Measurements from ENCODE around the gene GSTCD. TPM values are rescaled to one million over a fixed set of nuclear protein-coding genes. Genes with fewer than 3 reads are reported as not detected.
"Not testable (repeated sequence)": the region's sequence is repeated elsewhere in the genome, so short reads cannot be mapped to it uniquely, and the experiment has no call there.

Gene GSTCD
- total RNA-seq, 2 experiments from 2014 or later, result 20.2 to 22.3 TPM

GRCh38 chr4:105715692-105716278 lies 7.2 kb downstream of the GSTCD start:
- peaks cover 14% of the 10 kb centered on the region for H4K20me1 ChIP-seq (ENCODE audit: insufficient read depth, low read length)
- no peak overlapping the region for H3K4me3 ChIP-seq (ENCODE audit: low read depth, low read length, poor library complexity, severe bottlenecking)
- peaks cover 22% of the 10 kb centered on the region for H3K36me3 ChIP-seq (ENCODE audit: insufficient read depth, low read length)
- ChIA-PET CTCF (ENCODE audit: unreplicated experiment) (no interaction called here), POLR2A (interaction anchor here (0.6 to 1.0 kb wide), 4 partner anchors 21 to 242 kb away, joined by 3 to 4 read pairs (median 3); partner anchors contain the start of gene PPA2)
- H3K4me1 ChIP-seq (ENCODE audit: insufficient read depth, low read length, poor library complexity, severe bottlenecking), result peaks cover 14% of the 10 kb centered on the region
- TF ChIP-seq EZH2phosphoT487 (IDR thresholded peaks at IDR 0.05; ENCODE audit: borderline replicate concordance, low read depth, low read length) (no peak), CTCF (conservative IDR thresholded peaks at IDR 0.05; ENCODE audit: low read length) (peak; percentile 90)
- no peak overlapping the region for H3K27ac ChIP-seq (ENCODE audit: low read depth, low read length, poor library complexity, severe bottlenecking)
- peak; percentile 45 for DNase-seq (ENCODE audit: low spot score)
- peaks cover 32% of the 10 kb centered on the region; the same call in 1 of the 2 replicates for H3K79me2 ChIP-seq (ENCODE audit: insufficient read depth, low read depth, low read length)
- H3K9me3 ChIP-seq (ENCODE audit: low read length), result no peaks in the 10 kb centered on the region
- intact Hi-C loops (cut with micrococcal nuclease; ENCODE audit: unreplicated experiment), result loop anchor here (2.0 to 10.0 kb wide), 2 partner anchors 195 to 599 kb away; partner anchors contain the start of genes AIMP1 and TBCK
- H3K4me2 ChIP-seq (ENCODE audit: low read length), result no peak overlapping the region
- BruUV-seq (replicated peaks), result no TSS peak
- no peak overlapping the region for H2AFZ ChIP-seq (ENCODE audit: low read length)
- no peaks in the 10 kb centered on the region for H3K9me2 ChIP-seq (ENCODE audit: insufficient read depth, low read length)

GRCh38 chr4:105719204-105719603 lies 10.6 kb downstream of the GSTCD start:
- Histone ChIP-seq H3K4me1 (ENCODE audit: insufficient read depth, low read length, poor library complexity, severe bottlenecking) (peaks cover 19% of the 10 kb centered on the region), H3K36me3 (ENCODE audit: insufficient read depth, low read length) (peaks cover 45% of the 10 kb centered on the region), H3K4me3 (ENCODE audit: low read depth, low read length, poor library complexity, severe bottlenecking) (no peak overlapping the region), H4K20me1 (ENCODE audit: insufficient read depth, low read length) (peaks cover 11% of the 10 kb centered on the region), H3K79me2 (ENCODE audit: insufficient read depth, low read depth, low read length) (peaks cover 19% of the 10 kb centered on the region; the same call in 1 of the 2 replicates), H3K27ac (ENCODE audit: low read depth, low read length, poor library complexity, severe bottlenecking) (no peak overlapping the region), H3K9me2 (ENCODE audit: insufficient read depth, low read length) (no peaks in the 10 kb centered on the region), H3K4me2 (ENCODE audit: low read length) (no peak overlapping the region), H2AFZ (ENCODE audit: low read length) (no peak overlapping the region), H3K9me3 (ENCODE audit: low read length) (no peaks in the 10 kb centered on the region)
- BruUV-seq (replicated peaks), result no TSS peak
- TF ChIP-seq CTCF (conservative IDR thresholded peaks at IDR 0.05; ENCODE audit: low read length), result no peak
- no peak for TF ChIP-seq EZH2phosphoT487 (IDR thresholded peaks at IDR 0.05; ENCODE audit: borderline replicate concordance, low read depth, low read length)
- ChIA-PET CTCF (ENCODE audit: unreplicated experiment) (no interaction called here), POLR2A (interaction anchor here (1.0 to 2.2 kb wide), 3 partner anchors 8 to 10 kb away, joined by 3 to 13 read pairs (median 6); no protein-coding TSS in a partner anchor)
- DNase-seq (ENCODE audit: low spot score), result no peak
- intact Hi-C loops (cut with micrococcal nuclease; ENCODE audit: unreplicated experiment), result loop anchor here (10.0 kb wide), 1 partner anchor 596 kb away; the partner anchor contains the start of genes AIMP1 and TBCK

GRCh38 chr4:105725623-105726022 lies 17.0 kb downstream of the GSTCD start:
- no TSS peak for BruUV-seq (replicated peaks)
- no peak overlapping the region for H3K27ac ChIP-seq (ENCODE audit: low read depth, low read length, poor library complexity, severe bottlenecking)
- no peaks in the 10 kb centered on the region; the same call in 1 of the 2 replicates for H3K9me3 ChIP-seq (ENCODE audit: low read length)
- DNase-seq (ENCODE audit: low spot score), result no peak
- peaks cover 62% of the 10 kb centered on the region for H3K36me3 ChIP-seq (ENCODE audit: insufficient read depth, low read length)
- peaks cover 11% of the 10 kb centered on the region for H3K4me1 ChIP-seq (ENCODE audit: insufficient read depth, low read length, poor library complexity, severe bottlenecking)
- no peaks in the 10 kb centered on the region for H4K20me1 ChIP-seq (ENCODE audit: insufficient read depth, low read length)
- no peak overlapping the region for H3K4me2 ChIP-seq (ENCODE audit: low read length)
- CTCF ChIA-PET (ENCODE audit: unreplicated experiment), result no interaction called here
- peaks cover 3% of the 10 kb centered on the region; the same call in 1 of the 2 replicates for H3K79me2 ChIP-seq (ENCODE audit: insufficient read depth, low read depth, low read length)
- TF ChIP-seq EZH2phosphoT487 (IDR thresholded peaks at IDR 0.05; ENCODE audit: borderline replicate concordance, low read depth, low read length) (no peak), CTCF (conservative IDR thresholded peaks at IDR 0.05; ENCODE audit: low read length) (no peak)
- H3K9me2 ChIP-seq (ENCODE audit: insufficient read depth, low read length), result no peaks in the 10 kb centered on the region
- POLR2A ChIA-PET, result no interaction called here
- intact Hi-C loops (cut with micrococcal nuclease; ENCODE audit: unreplicated experiment), result no loop called here
- no peak overlapping the region for H3K4me3 ChIP-seq (ENCODE audit: low read depth, low read length, poor library complexity, severe bottlenecking)
- no peak overlapping the region for H2AFZ ChIP-seq (ENCODE audit: low read length)

- BruUV-seq (replicated peaks); H3K4me2 ChIP-seq (ENCODE audit: low read length); DNase-seq (ENCODE audit: low spot score); H4K20me1 ChIP-seq (ENCODE audit: insufficient read depth, low read length); H2AFZ ChIP-seq (ENCODE audit: low read length); H3K9me3 ChIP-seq (ENCODE audit: low read length); intact Hi-C loops (cut with micrococcal nuclease; ENCODE audit: unreplicated experiment); H3K79me2 ChIP-seq (ENCODE audit: insufficient read depth, low read depth, low read length); H3K4me3 ChIP-seq (ENCODE audit: low read depth, low read length, poor library complexity, severe bottlenecking); CTCF ChIA-PET (ENCODE audit: unreplicated experiment); H3K27ac ChIP-seq (ENCODE audit: low read depth, low read length, poor library complexity, severe bottlenecking); H3K4me1 ChIP-seq (ENCODE audit: insufficient read depth, low read length, poor library complexity, severe bottlenecking); POLR2A ChIA-PET; H3K9me2 ChIP-seq (ENCODE audit: insufficient read depth, low read length): not testable (repeated sequence)
- peaks cover 33% of the 10 kb centered on the region for H3K36me3 ChIP-seq (ENCODE audit: insufficient read depth, low read length)
Observed at GRCh38 chr4:105729895-105730294, 21.3 kb downstream of the GSTCD start.

Data from OCI-LY7 (cell line).